Measurements from ENCODE around the gene LSM3.
"Not testable (repeated sequence)": the region's sequence is repeated elsewhere in the genome, so short reads cannot be mapped to it uniquely, and the experiment has no call there.

Gene LSM3

GRCh38 chr3:14225421-14225820 lies 46.8 kb downstream of the LSM3 start:
- DNase-seq (ENCODE audit: low spot score) (no peak), ATAC-seq (ENCODE audit: low read depth) (no peak)
- no peaks in the 10 kb centered on the region for H3K27me3 ChIP-seq (ENCODE audit: insufficient read depth, poor library complexity, severe bottlenecking)
- no peak for TF ChIP-seq CTCF (IDR thresholded peaks at IDR 0.05; ENCODE audit: poor library complexity, severe bottlenecking)
- no peaks in the 10 kb centered on the region for H3K36me3 ChIP-seq (ENCODE audit: low read depth)
- H3K9me3 ChIP-seq (ENCODE audit: severe bottlenecking): peaks cover 3% of the 10 kb centered on the region
- H3K4me1 ChIP-seq (ENCODE audit: insufficient read depth, poor library complexity, severe bottlenecking): peaks cover 13% of the 10 kb centered on the region
- H3K27ac ChIP-seq (ENCODE audit: poor library complexity, severe bottlenecking): no peak overlapping the region
- H3K4me3 ChIP-seq (ENCODE audit: severe bottlenecking): no peak overlapping the region

- H3K27ac ChIP-seq (ENCODE audit: poor library complexity, severe bottlenecking); H3K9me3 ChIP-seq (ENCODE audit: severe bottlenecking); H3K27me3 ChIP-seq (ENCODE audit: insufficient read depth, poor library complexity, severe bottlenecking); DNase-seq (ENCODE audit: low spot score); H3K36me3 ChIP-seq (ENCODE audit: low read depth); H3K4me3 ChIP-seq (ENCODE audit: severe bottlenecking); ATAC-seq (ENCODE audit: low read depth): not testable (repeated sequence)
- H3K4me1 ChIP-seq (ENCODE audit: insufficient read depth, poor library complexity, severe bottlenecking): peaks cover 13% of the 10 kb centered on the region
Measured at GRCh38 chr3:14226351-14226750, 47.7 kb downstream of the LSM3 start.

GRCh38 chr3:14227856-14228255 lies 49.2 kb downstream of the LSM3 start:
- Histone ChIP-seq H3K9me3 (ENCODE audit: severe bottlenecking) (peaks cover 3% of the 10 kb centered on the region), H3K4me3 (ENCODE audit: severe bottlenecking) (no peak overlapping the region), H3K4me1 (ENCODE audit: insufficient read depth, poor library complexity, severe bottlenecking) (peaks cover 13% of the 10 kb centered on the region), H3K27ac (ENCODE audit: poor library complexity, severe bottlenecking) (peak overlapping the region; percentile 33), H3K36me3 (ENCODE audit: low read depth) (no peaks in the 10 kb centered on the region), H3K27me3 (ENCODE audit: insufficient read depth, poor library complexity, severe bottlenecking) (no peaks in the 10 kb centered on the region)
- TF ChIP-seq CTCF (IDR thresholded peaks at IDR 0.05; ENCODE audit: poor library complexity, severe bottlenecking): no peak
- DNase-seq (ENCODE audit: low spot score) (no peak), ATAC-seq (ENCODE audit: low read depth) (peak; percentile 69)

- Histone ChIP-seq H3K4me1 (ENCODE audit: insufficient read depth, poor library complexity, severe bottlenecking) (peaks cover 14% of the 10 kb centered on the region), H3K27me3 (ENCODE audit: insufficient read depth, poor library complexity, severe bottlenecking) (no peaks in the 10 kb centered on the region), H3K9me3 (ENCODE audit: severe bottlenecking) (peaks cover 6% of the 10 kb centered on the region), H3K27ac (ENCODE audit: poor library complexity, severe bottlenecking) (peak overlapping the region; percentile 33), H3K36me3 (ENCODE audit: low read depth) (no peaks in the 10 kb centered on the region), H3K4me3 (ENCODE audit: severe bottlenecking) (no peak overlapping the region)
- ATAC-seq (ENCODE audit: low read depth) (peak; percentile 47; the same call in 2 of the 3 replicates), DNase-seq (ENCODE audit: low spot score) (no peak)
- no peak for TF ChIP-seq CTCF (IDR thresholded peaks at IDR 0.05; ENCODE audit: poor library complexity, severe bottlenecking)
Measured at GRCh38 chr3:14228681-14229470, 50.3 kb downstream of the LSM3 start.

- not testable (repeated sequence) for DNase-seq (ENCODE audit: low spot score); H3K27me3 ChIP-seq (ENCODE audit: insufficient read depth, poor library complexity, severe bottlenecking); H3K4me3 ChIP-seq (ENCODE audit: severe bottlenecking); H3K27ac ChIP-seq (ENCODE audit: poor library complexity, severe bottlenecking); ATAC-seq (ENCODE audit: low read depth); H3K9me3 ChIP-seq (ENCODE audit: severe bottlenecking); H3K36me3 ChIP-seq (ENCODE audit: low read depth)
- peaks cover 22% of the 10 kb centered on the region for H3K4me1 ChIP-seq (ENCODE audit: insufficient read depth, poor library complexity, severe bottlenecking)
Measured at GRCh38 chr3:14229695-14230094, 51.1 kb downstream of the LSM3 start.

- ATAC-seq (ENCODE audit: low read depth): no peak
- Histone ChIP-seq H3K27me3 (ENCODE audit: insufficient read depth, poor library complexity, severe bottlenecking) (no peaks in the 10 kb centered on the region), H3K4me3 (ENCODE audit: severe bottlenecking) (no peak overlapping the region), H3K27ac (ENCODE audit: poor library complexity, severe bottlenecking) (no peak overlapping the region), H3K4me1 (ENCODE audit: insufficient read depth, poor library complexity, severe bottlenecking) (peaks cover 32% of the 10 kb centered on the region), H3K9me3 (ENCODE audit: severe bottlenecking) (peaks cover 9% of the 10 kb centered on the region), H3K36me3 (ENCODE audit: low read depth) (no peaks in the 10 kb centered on the region)
- TF ChIP-seq CTCF (IDR thresholded peaks at IDR 0.05; ENCODE audit: poor library complexity, severe bottlenecking): no peak
- DNase-seq (ENCODE audit: low spot score): no peak
Measured at GRCh38 chr3:14230729-14231128, 52.1 kb downstream of the LSM3 start.

Measured in RWPE2 (cell line).